Tibial artery (tissue), 4 donors: Measurements from ENCODE around the gene MEIS3.
"Not testable (repeated sequence)": the region's sequence is repeated elsewhere in the genome, so short reads cannot be mapped to it uniquely, and the experiment has no call there.

Experiments used
- DNase-seq, 2 donors: peaks; one replicate each; pipeline ENCODE4 v3.0.0-alpha.2; 2019
- H3K27ac ChIP-seq, 2 donors: fragments of 200-600 bp; sonication (generic) in 1 of 2; 1 replicate in 1 of 2; 2 replicates in 1 of 2; pipeline ENCODE4 v1.5.1; 2018 to 2019; ENCODE audit warnings: mild to moderate bottlenecking in 1 of 2
- H3K27me3 ChIP-seq, 2 donors: fragments of 200-600 bp; sonication (generic) in 1 of 2; one replicate each; pipeline versions ENCODE4 v1.5.1 to v1.6.0; 2016 to 2019
- H3K36me3 ChIP-seq, 3 donors: fragments of 200-600 bp; sonication (generic) in 2 of 3; one replicate each; pipeline ENCODE4 v1.5.1; 2016 to 2019; ENCODE audit warnings: mild to moderate bottlenecking in 2 of 3
- H3K4me1 ChIP-seq, 4 donors: fragments of 200-600 bp; sonication (generic) in 2 of 4; 1 replicate in 3 of 4; 2 replicates in 1 of 4; pipeline ENCODE4 v1.5.1; 2016 to 2019
- H3K4me3 ChIP-seq, 2 donors: fragments of 200-600 bp; sonication (generic) in 1 of 2; 1 replicate in 1 of 2; 2 replicates in 1 of 2; pipeline ENCODE4 v1.5.1; 2018 to 2019; ENCODE audit warnings: mild to moderate bottlenecking in 2 of 2
- H3K9me3 ChIP-seq, 3 donors: fragments of 200-600 bp; sonication (generic) in 1 of 3; one replicate each; pipeline ENCODE4 v1.5.1; 2016 to 2019
- intact Hi-C: fragments of 100-400 bp; cut with DNase I; formaldehyde crosslinking; loops from one replicate; pipeline ENCODE4 v1.15.0; 2023; ENCODE audit warnings: low total_unique reads
- TF ChIP-seq, protein P1 (sequence below), 2 experiments: fragments of 200-600 bp in 1 of 2; fragments of 450-650 bp in 1 of 2; IDR thresholded peaks; one replicate each; pipeline ENCODE4 v1.5.1; 2017 to 2019; ENCODE audit warnings: antibody characterized with exemption in 2 of 2, mild to moderate bottlenecking in 1 of 2, moderate library complexity in 1 of 2

The MEIS3 gene

DNA sequence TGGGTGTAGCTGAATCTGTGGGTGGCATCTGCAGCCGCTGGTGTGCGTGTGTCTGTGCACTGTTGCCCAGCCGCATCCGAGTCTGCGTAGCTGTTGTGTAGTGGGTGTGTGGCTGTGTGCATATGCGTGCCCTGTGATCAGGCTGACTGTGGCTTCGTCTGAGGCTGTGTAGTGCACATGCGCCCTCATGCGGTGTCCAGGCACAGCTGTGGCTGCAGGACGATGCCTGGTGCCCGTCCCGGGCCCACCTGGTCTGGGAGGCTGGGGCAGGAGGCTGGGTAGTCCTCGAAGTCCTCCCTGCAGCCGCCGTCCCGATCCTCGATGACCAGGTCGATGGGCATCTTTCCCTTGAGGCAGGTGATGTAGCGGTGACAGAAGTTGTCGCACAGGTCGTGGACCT, 4.9 kb downstream of the MEIS3 start:
- peaks cover 0 to 15% (median 8%) of the 10 kb centered on the region in 4 donors for H3K4me1 ChIP-seq
- DNase-seq, result no peak
- H3K36me3 ChIP-seq, result peaks cover 0 to 8% (median 0%) of the 10 kb centered on the region in 3 donors
- TF ChIP-seq, protein P1, sequence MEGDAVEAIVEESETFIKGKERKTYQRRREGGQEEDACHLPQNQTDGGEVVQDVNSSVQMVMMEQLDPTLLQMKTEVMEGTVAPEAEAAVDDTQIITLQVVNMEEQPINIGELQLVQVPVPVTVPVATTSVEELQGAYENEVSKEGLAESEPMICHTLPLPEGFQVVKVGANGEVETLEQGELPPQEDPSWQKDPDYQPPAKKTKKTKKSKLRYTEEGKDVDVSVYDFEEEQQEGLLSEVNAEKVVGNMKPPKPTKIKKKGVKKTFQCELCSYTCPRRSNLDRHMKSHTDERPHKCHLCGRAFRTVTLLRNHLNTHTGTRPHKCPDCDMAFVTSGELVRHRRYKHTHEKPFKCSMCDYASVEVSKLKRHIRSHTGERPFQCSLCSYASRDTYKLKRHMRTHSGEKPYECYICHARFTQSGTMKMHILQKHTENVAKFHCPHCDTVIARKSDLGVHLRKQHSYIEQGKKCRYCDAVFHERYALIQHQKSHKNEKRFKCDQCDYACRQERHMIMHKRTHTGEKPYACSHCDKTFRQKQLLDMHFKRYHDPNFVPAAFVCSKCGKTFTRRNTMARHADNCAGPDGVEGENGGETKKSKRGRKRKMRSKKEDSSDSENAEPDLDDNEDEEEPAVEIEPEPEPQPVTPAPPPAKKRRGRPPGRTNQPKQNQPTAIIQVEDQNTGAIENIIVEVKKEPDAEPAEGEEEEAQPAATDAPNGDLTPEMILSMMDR (IDR thresholded peaks at IDR 0.05), result no peak
- no peak overlapping the region for H3K4me3 ChIP-seq
- H3K27me3 ChIP-seq, result peaks cover 0 to 59% of the 10 kb centered on the region in 2 donors
- intact Hi-C loops, result no loop called here
- H3K9me3 ChIP-seq, result no peaks in the 10 kb centered on the region
- no peak overlapping the region for H3K27ac ChIP-seq

DNA sequence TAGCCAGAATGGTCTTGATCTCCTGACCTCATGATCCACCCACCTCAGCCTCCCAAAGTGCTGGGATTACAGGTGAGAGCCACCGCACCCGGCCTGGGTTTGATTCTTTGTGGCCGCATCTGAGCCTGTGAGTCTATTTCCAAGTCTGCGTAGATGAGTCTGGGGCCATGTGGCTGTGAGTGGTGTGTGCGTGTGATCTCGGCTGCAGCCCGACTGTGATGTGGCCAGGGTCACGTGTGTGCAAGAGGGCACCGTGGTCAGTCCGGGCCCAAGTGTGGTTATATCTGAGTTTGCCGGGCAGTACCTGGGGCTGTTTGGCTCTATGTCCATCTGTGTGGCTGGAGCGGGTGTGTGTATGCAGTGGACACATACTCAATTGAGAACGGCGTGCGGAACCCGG, 5.4 kb downstream of the MEIS3 start:
- Histone ChIP-seq H3K36me3 (peaks cover 0 to 8% (median 0%) of the 10 kb centered on the region in 3 donors), H3K4me1 (peaks cover 0 to 10% (median 6%) of the 10 kb centered on the region in 4 donors), H3K27ac (no peak overlapping the region), H3K27me3 (peaks cover 0 to 54% of the 10 kb centered on the region in 2 donors), H3K4me3 (no peak overlapping the region), H3K9me3 (no peaks in the 10 kb centered on the region)
- intact Hi-C loops, result no loop called here
- TF ChIP-seq, protein P1 (IDR thresholded peaks at IDR 0.05), result no peak
- no peak for DNase-seq

DNA sequence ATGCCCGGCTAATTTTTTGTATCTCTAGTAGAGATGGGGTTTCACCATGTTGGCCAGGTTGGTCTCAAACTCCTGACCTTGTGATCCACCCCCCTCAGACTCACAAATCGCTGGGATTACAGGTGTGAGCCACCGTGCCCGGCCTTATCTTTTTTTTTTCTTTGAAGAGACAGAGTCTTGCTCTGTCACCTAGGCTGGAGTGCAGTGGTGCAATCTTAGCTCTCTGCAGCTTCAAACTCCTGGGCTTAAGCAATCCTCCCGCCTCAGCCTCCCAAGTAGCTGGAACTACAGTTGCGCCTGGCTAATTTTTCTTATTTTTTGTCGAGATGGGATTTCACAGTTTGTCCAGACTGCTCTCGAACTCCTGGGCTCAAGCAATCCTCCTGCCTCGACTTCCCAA, 7.6 kb downstream of the MEIS3 start:
- H3K4me3 ChIP-seq, H3K27ac ChIP-seq, H3K4me1 ChIP-seq, H3K9me3 ChIP-seq, DNase-seq, H3K36me3 ChIP-seq, intact Hi-C loops: not testable (repeated sequence)
- H3K27me3 ChIP-seq, result peaks cover 0 to 52% of the 10 kb centered on the region in 2 donors

DNA sequence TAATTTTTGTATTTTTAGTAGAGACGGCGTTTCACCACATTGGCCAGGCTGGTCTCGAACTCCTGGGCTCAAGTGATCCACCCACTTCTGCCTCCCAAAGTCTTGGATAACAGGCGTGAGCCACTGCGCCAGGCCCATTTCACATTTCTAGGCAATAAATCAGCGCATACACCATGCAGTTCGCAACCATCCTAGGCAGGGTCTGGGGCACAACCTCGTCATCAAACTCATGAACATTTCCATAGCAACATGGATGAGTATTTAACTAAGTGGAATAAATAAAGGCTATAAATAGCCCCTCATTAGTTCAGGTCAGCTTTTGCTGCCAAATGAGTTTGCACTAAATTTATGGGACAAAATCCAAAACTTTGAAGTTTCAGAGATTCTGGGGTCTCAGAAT, 8.2 kb downstream of the MEIS3 start:
- intact Hi-C loops, result no loop called here
- TF ChIP-seq, protein P1 (IDR thresholded peaks at IDR 0.05), result no peak

DNA sequence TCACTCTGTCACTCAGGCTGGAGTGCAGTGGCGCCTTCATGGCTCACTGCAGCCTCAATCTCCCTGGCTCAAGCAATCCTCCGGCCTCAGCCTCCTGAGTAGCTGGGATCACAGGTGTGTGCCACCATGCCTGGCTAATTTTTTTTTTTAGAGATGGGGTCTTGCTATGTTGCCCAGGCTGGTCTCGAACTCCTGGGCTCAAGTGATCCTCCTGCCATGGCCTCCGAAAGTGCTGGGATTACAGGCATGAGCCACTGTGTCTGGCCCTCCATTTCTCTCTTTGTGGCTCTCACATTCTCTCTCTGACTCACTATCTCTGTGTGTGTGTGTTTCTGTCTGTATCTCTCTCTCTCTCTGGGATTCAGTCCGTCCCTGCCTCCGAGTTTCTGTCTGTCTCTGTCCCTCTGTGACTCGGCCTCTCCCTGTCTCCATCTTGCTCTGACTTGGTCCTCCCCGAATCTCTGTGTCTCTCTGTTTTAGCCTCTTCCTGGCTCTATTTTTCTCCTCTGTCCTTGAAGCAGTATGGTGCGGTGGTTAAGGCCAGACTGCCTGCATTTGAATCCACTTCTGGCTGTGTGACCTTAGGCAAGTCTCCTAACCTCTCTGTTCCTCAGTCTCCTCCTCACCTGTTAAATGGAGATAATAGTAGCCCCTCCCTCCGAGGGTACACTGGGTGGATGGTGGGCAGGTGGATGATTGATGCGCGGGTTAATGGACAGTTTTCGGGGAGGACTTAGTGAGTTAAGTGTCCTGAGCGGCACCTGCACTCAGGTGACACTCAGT, 11.0 kb downstream of the MEIS3 start:
- no peaks in the 10 kb centered on the region for H3K4me1 ChIP-seq
- no peak overlapping the region for H3K27ac ChIP-seq
- no peaks in the 10 kb centered on the region for H3K9me3 ChIP-seq
- intact Hi-C loops, result no loop called here
- no peaks in the 10 kb centered on the region for H3K36me3 ChIP-seq
- no peak for DNase-seq
- peaks cover 0 to 53% of the 10 kb centered on the region in 2 donors for H3K27me3 ChIP-seq
- TF ChIP-seq, protein P1 (IDR thresholded peaks at IDR 0.05), result no peak
- H3K4me3 ChIP-seq, result no peak overlapping the region

More for the DNA sequence above, 8.2 kb downstream of the MEIS3 start:
- Histone ChIP-seq H3K27me3 (peaks cover 0 to 52% of the 10 kb centered on the region in 2 donors), H3K4me3 (no peak overlapping the region), H3K4me1 (no peaks in the 10 kb centered on the region), H3K36me3 (peaks cover 0 to 8% (median 0%) of the 10 kb centered on the region in 3 donors), H3K9me3 (no peaks in the 10 kb centered on the region), H3K27ac (no peak overlapping the region)
- no peak for DNase-seq

DNA sequence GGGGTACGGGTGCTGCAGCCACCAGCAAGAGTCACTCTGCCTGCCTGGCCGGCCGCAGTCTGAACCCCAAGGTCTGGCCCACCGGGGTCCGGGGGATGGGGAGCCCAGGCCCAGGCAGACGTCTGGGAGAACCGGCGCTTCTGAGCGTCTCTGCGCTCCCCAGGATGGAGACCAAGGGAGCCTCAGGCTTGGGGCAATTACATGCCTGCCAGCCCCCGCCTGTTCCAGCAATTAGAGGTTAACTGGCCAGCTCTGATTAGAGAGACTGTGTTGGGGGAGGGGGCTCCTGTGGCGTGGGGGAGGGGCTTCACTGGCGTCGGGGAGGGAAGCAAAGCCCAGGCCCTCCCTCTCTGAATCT, 11.9 kb downstream of the MEIS3 start:
- H3K36me3 ChIP-seq, result no peaks in the 10 kb centered on the region
- H3K9me3 ChIP-seq, result no peaks in the 10 kb centered on the region
- no peak overlapping the region for H3K27ac ChIP-seq
- DNase-seq, result no peak
- H3K27me3 ChIP-seq, result peaks cover 0 to 56% of the 10 kb centered on the region in 2 donors
- no peaks in the 10 kb centered on the region for H3K4me1 ChIP-seq
- H3K4me3 ChIP-seq, result no peak overlapping the region
- TF ChIP-seq, protein P1 (IDR thresholded peaks at IDR 0.05), result no peak
- intact Hi-C loops, result no loop called here
